ENCODE measurements around the gene ACKR3. TPM values are rescaled to one million over a fixed set of nuclear protein-coding genes. Genes with fewer than 3 reads are reported as not detected.

Gene ACKR3
- total RNA-seq, 4 donors from 2014 or later, result 22.9 to 115 (median 64.6) TPM

- no peak for ATAC-seq (ENCODE audit: low FRiP score)
- TF ChIP-seq, protein P1, sequence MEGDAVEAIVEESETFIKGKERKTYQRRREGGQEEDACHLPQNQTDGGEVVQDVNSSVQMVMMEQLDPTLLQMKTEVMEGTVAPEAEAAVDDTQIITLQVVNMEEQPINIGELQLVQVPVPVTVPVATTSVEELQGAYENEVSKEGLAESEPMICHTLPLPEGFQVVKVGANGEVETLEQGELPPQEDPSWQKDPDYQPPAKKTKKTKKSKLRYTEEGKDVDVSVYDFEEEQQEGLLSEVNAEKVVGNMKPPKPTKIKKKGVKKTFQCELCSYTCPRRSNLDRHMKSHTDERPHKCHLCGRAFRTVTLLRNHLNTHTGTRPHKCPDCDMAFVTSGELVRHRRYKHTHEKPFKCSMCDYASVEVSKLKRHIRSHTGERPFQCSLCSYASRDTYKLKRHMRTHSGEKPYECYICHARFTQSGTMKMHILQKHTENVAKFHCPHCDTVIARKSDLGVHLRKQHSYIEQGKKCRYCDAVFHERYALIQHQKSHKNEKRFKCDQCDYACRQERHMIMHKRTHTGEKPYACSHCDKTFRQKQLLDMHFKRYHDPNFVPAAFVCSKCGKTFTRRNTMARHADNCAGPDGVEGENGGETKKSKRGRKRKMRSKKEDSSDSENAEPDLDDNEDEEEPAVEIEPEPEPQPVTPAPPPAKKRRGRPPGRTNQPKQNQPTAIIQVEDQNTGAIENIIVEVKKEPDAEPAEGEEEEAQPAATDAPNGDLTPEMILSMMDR (IDR thresholded peaks at IDR 0.05), result no peak
- DNase-seq (ENCODE audit: low spot score), result no peak
Measured at GRCh38 chr2:236592821-236593220, 23.2 kb downstream of the ACKR3 start.

- ATAC-seq (ENCODE audit: low FRiP score) (no peak), DNase-seq (ENCODE audit: low spot score) (no peak)
- TF ChIP-seq, protein P1 (IDR thresholded peaks at IDR 0.05), result no peak
Measured at GRCh38 chr2:236593531-236593930, 23.9 kb downstream of the ACKR3 start.

DNA sequence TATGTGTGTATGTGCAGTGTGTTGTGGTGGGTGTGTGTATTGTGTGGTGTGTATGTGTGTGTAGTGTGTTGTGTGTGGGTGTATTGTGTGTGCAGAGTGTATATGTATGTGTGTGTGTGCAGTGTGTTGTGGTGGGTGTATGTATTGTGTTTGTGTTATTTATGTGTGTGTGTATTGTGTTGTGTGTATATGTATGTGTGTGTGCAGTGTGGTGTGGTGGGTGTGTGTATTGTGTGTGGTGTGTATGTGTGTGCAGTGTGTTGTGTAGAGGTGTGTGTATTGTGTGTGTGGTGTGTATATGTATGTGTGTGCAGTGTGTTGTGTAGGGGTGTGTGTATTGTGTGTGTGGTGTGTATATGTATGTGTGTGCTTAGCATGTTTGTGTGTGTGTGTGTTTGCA is 24.3 kb downstream of the ACKR3 start:
- ATAC-seq (ENCODE audit: low FRiP score), result no peak
- no peak for DNase-seq (ENCODE audit: low spot score)
- TF ChIP-seq, protein P1 (IDR thresholded peaks at IDR 0.05), result no peak

DNA sequence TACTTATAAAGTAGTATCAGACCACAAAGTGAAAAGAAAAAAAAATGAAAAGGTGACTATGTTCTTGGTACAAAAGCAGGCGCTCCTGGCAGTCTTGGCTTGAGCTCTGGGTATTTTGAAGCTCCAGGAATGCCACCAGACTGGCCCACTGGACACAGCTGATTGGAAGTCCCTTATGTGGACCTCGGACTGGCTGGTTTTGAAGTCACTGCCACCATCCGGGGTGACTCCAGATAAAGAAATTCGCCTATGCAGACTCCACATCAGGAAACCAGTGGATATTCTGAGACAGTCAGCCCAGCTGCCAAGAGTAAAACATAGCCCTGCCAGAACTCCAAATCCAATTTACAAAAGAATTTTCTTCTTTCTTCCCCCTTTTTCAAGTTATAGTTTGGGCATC is 28.0 kb downstream of the ACKR3 start:
- ATAC-seq (ENCODE audit: low FRiP score) (no peak), DNase-seq (ENCODE audit: low spot score) (no peak)
- TF ChIP-seq, protein P1 (IDR thresholded peaks at IDR 0.05), result no peak

DNA sequence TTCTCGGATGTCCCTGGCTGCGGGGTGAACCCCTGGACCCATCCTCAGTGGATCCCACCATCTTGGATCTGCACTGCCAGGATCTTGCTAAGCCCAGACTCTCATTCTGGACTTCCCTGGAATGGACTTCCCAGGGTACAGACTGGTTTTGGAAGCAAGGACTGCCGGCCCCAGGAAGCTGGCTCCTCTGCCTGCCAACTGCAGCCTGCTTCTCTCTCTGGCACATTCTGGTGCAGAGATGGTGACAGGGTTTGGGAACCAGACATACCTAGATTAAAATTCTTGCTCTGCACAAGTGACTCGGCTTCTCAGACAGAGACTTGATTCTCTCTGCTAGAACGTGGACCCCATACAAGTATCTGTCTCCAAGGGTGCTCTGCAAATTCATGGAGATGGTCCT is 29.4 kb downstream of the ACKR3 start:
- DNase-seq (ENCODE audit: low spot score) (no peak), ATAC-seq (ENCODE audit: low FRiP score) (no peak)
- TF ChIP-seq, protein P1 (IDR thresholded peaks at IDR 0.05), result no peak

DNA sequence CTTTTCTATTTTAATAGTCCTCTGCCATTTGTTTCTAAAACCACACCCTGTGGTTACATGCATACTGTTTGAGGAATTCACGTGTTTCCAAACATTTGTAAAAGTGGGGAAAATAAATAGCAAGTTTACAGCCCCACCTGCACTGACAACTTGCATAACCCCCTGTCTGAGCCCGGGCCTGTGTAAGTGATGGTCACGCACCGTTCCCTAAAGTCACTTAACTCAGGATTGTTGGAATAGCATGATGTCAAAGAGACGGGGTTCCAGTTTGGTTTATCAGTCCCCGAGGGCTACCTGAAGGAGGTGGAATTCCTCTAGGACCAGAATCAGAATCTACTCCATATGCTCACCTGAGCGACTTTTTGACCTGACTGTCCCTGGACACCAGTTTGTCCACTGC is 30.5 kb downstream of the ACKR3 start:
- no peak for ATAC-seq (ENCODE audit: low FRiP score)
- DNase-seq (ENCODE audit: low spot score), result no peak
- TF ChIP-seq, protein P1 (IDR thresholded peaks at IDR 0.05), result no peak

DNA sequence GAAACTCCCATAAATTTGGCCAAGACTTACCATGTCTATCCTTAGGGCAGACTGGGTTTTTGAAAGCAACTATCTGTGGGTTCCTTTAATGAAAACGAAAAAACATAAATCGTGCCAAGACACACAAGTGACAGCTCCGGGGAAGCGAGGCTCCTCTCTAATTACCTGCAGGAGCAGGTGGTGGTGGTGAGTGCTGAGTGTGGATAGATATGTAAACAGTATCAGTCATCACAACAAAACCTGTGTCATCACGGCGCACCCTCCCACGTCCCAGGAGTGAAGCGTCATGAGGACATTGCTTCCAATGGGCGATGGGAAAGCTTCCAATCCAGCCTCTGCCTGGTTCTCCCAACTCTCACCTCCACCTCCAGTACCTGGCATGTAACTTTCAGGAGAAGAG is 31.3 kb downstream of the ACKR3 start:
- ATAC-seq (ENCODE audit: low FRiP score) (no peak), DNase-seq (ENCODE audit: low spot score) (no peak)
- TF ChIP-seq, protein P1 (IDR thresholded peaks at IDR 0.05), result no peak
